GM19468 (cell line): ENCODE data around the gene MAML2.

Source experiments
- ATAC-seq: cut with Tn5 transposase; IDR thresholded peaks from one replicate; pipeline ENCODE4 v1.9.1; 2021; ENCODE audit warnings: mild to moderate bottlenecking, moderate library complexity, moderate number of reproducible peaks; ENCODE audit not compliant: unreplicated experiment; ENCODE audit errors: extremely low read depth

MAML2 gene

DNA sequence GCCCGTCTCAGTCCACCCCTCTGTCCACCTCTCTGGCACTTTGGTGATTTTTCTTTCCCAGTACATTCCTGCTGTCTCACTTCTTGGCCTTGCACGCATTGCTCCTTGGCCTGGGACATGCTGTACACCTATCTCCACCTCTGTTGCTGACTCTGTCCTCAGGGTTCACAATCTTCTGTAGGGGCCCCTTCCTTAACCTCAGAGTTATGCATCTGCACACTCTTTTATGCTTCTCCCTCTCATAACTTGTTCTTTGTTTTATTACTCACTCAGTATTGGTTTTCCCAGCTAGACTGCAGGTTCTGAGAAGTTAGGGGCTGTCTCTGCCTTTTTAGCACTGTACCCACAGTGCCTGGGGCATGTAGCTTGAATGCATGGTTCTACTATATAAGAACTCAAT is 279.9 kb downstream of the MAML2 start:
- no peak for ATAC-seq

DNA sequence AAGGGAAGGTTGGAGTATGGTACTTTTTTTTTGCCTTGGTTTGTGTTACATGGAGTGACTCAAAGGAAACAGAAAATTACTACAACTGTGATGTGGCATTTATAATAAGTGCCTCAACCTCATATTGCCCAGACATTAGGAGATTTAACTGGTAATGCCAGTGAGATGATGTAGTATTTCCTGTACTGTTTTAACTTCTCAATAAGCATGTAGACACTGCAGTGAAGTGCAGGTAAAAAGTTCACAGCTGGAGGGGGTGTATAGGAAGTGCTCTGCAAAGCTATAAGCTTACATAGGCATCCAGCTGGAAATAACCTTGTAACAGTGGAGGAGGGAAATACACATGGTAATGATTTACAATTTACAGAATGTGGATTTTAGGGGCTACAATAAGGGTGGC is 280.9 kb downstream of the MAML2 start:
- ATAC-seq: no peak

DNA sequence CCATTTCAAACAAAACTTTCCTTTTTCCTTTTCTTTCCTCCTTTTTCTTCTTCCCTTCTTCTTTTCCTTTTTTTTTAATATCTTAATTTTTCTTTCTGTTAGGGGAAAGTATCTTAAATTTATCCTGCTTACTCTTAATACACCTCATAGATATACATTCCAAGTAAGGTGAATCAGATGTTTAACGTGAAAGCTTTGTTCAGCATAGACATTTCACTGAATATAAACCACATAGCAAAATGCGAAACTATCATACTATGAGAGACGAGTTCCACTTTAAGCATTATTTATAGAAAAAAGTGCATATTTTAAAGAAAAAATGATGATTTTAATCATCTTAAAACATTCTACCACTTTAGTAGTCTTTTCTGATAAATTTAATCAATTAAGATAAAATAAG is 281.3 kb downstream of the MAML2 start:
- no peak for ATAC-seq

DNA sequence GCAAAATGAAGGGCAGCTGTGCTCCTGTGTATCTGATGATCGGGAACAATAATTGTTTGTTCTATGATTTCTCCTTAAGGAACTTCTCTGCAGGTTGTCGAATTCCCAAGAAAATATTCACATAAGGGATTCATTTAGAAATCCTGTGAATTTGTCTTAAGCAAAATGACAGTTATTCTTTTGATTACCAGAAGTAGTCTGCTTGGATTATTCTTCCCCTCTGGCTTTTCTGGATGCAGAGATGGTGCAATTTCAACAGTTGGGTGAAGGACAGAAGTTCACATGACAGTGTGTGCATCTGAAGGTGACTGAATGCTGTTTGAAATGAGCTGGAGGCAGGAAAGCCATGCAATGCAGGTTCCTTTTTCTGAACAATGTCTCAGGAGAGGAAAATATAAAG is 281.9 kb downstream of the MAML2 start:
- ATAC-seq: no peak

DNA sequence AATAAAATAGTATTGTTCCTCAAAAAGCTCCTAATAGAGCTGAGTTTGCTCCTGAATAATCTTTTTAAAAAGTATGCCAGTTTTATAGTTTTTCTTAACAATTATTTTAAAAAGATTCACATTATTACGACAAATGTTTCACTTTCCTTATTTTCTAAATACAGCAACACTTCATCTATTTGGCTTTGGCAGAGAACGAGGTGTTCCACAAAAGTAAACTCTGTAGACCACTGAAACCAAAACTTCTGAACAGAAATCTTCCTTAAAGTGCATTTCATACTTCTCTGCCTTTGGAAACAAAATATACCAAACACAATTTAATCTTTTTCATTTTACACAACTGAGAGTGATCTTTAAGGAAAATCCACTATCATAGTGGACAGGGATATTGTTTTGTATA is 285.5 kb downstream of the MAML2 start:
- no peak for ATAC-seq

DNA sequence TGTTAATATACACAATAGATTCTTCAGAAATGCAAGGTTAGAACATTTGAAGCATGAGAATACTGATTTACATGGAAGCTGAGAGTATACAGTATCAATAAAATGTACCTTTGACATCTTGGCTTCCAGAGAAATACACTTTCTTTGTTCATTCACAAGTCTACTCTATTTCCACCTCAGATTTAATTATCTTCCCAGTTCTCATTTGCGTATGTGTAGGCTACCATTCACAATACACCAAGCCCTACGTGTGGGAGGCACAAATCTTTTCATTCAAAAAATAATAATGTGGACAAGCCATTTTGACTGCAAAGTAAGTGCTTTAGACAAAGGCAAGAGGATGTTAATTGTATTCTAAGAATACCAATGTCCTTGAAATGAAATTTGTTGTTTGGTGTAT is 286.4 kb downstream of the MAML2 start:
- ATAC-seq: no peak

DNA sequence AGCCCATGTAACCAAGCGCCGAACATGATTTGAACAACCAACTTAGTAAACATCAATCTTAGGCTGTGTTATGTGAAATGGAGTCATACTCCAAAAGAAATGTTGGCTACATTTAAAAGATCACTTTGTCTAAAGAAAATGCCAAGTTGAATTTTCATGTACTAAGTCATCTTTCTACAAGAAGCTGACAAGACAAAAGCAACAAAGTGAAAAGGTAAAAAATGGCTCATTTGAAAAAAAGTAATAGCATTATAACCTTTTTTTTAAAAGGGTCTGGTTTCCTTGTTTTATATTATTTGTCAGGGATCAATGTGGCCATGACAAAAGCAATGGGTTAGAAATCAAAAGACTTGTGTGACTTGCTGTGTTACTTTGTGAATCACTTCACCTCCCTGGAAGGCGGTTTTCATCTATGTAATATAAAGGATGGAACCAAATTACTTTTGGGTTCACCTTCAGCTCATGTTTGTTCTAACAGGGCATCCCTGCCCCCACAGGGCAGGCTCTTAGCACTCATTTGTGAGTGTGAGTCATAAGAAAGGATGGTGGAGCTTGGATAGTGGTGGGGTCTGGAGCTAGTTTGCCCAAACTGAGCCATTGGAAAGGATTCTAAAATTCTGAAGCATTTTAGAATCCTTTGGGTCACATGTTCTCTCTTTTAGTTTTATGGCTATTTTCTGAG is 287.1 kb downstream of the MAML2 start:
- no peak for ATAC-seq

DNA sequence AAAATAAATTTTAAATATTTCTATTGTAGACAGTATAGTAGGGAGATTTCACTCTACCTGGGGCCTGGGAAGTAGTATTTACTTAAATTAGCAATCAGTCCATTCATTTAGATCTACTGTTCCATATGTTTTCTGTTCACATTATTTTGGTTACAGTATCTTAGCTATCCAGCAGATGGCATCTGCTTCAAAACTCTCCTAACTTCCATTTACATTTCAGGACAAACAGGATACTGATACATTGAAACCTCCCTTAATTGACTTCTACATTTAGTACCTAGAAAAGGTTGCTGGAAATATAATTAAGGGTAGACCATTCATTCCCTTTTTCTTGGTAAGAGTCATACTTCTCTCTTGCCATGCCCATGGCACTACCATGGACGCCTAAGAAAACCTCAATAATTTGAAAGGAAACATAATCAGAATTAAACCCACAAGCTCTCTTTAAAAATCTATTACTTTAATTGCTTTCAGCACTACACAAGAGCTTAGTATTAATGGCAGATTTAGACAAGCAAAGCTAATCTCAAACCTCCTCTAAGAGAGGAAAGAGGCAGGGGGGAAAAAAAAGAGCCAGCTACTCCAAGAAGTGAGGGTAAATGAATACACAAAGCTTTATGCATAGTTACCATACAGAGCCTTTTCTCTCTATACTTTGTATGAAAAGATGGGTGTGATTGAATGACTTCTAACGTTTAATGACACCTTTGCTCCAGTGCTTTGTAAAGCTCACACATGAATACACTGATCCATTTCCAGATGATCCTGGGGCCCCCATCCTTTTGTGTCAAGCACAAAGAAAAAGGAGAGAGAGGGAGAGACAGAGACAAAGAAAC is 287.9 kb downstream of the MAML2 start:
- ATAC-seq: no peak

DNA sequence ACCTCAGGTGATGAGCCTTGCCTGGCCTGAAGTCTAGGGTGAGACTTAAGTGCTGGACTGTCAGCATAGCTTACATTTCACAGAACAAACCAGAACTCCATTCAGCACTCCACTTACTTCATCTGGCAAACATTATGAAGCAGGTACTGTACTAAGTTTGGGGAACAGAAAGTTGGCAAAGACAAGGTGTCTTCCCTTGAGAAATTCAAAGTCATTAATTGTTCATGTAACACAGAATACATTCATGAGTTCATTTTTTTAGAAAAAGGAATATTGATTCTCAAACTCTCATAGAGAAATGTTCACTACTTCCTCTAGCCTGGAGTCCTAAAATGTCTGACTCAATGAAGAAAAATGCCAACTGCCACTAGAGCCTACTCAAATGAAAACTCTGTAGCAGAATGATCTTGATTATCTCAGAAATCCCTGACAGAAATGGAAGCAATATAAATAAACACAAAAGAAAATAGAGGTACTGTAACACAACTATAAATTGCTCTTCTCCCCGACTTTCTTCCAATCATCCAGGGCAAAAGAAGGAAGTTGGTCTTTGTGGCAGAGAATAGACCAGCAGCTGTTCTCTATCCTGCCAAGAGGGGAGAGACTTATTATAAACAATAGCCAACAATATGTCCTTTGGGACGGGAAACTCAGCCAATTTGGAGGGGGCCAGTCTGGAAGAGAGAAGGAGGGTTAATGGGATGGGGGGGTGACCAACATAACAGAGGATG is 289.9 kb downstream of the MAML2 start:
- no peak for ATAC-seq

DNA sequence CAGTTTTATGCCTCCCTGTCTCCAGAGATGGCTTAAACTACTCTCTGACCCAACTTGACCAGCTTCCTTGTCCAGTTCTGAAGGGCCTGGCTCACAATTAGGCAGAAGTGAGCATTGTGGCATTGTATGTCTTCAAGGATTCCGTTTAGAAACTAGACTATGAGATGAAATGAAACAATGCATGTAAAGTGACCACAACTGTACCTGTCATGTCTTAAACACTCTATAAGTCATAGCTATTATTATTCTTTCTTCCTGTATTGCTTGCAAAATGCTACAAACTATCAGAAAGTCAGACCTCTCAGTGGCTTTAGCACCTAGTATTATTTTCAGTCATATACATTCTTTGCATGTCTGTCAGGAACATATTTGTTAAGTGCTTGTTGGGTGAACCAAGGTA is 291.2 kb downstream of the MAML2 start:
- peak; percentile 91 for ATAC-seq

DNA sequence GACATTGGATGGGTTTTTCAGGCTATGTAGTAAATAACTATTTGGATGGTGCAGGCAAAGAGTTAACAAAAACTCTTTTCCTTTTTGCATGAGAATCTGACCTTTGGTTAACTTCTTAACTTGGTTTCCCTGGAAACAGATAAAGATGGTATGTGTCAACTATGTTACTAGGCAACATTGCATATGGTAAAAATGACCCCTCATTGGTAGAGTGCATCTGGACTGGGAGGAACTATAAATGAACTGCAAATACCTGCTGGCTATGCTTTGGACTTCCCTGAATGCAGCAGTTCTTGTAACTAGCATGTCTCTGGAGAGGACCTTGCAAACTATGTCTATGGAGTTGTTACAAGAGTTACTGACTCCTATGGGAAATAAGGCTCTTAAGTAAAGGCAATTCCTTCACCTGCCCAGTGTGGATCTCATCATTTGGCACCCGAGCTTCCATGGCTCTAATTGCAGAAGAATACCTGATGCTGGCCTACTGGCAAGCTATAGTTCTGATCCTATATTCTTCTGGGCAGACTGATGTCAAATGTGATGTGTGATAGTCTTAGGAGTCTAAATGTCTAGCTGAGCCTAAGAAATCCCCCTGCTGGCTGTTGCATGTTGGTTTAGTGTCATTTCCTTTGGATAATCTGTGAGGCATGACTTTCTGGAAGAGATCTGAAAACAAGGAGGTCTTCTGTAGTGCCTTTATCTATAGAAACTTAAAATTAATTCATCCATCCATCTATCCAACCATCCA is 292.4 kb downstream of the MAML2 start:
- ATAC-seq: no peak

DNA sequence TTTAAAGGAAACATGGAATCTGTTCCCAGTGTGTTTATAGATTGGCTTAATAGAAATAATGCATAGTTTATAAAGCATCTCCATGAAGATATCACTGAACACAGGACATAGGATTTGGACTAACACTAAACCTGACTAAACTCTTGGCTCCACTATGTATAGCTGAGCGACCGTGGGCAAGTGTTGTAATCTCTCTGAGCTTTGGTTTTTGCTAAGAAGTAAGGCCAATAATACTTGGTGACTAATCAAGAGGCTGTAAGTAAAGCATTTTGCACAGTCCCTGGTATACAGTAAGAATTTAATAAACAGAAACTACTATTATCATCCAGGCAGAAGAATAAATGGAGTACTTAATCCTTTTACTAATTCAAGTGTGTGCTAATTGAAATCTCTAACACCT is 293.6 kb downstream of the MAML2 start:
- no peak for ATAC-seq

DNA sequence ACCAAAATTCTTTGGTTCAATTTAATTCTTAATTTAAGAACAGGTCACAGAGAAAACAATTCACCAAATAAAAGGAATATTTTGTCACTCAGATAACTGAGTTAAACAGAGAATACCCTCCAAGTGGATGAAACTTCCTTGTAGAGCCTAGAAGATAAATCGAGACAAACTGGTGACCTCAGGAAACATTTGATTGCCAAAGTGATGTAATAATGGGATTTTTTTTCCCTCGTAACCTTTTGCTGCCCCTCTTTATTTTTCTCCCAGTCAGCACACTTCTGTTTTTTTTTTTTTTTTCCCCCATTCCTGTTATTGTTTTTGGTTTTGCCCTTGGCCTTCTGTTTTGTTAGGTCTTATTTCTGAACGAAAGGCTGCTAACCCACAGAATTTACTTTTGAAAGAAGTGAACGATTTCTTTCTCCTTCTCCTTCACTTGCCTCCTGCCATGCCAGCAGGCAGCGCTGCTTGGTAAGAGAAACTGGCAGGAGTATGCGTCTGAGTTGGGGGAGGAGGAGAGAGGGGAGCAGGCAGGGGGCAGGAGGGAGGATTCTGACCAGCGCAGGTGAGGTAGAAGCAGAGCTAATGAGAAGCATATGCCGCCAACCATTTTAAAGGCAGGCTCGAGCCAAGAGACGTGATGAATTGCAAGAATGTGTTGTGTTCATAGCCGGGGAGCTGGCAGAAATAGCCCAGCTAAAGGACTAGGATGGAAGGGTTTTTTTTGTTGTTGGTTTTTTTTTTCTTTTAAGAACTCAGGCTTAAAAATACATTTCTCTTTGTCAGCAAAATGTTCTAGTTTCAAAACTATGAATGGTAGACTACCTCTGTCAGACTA is 297.2 kb downstream of the MAML2 start:
- no peak for ATAC-seq

DNA sequence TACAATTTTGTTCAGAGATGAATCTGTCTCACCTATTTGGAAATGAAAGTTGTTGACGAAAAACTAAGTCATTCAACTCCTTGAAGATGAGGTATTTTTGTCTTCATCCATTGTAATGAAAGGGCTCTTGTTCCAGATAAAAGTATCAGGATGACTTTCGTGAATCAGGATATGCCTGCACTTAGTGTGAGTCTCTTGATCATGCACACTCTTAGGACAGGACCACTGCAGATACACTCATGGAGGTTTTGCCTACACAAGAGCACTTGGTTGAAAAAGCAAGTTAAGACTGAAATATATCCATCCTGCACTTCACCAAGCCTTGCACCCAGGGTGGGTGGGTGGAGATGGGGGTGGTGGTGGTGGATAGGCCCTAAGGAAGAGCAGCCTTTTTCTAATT is 298.2 kb downstream of the MAML2 start:
- no peak for ATAC-seq

DNA sequence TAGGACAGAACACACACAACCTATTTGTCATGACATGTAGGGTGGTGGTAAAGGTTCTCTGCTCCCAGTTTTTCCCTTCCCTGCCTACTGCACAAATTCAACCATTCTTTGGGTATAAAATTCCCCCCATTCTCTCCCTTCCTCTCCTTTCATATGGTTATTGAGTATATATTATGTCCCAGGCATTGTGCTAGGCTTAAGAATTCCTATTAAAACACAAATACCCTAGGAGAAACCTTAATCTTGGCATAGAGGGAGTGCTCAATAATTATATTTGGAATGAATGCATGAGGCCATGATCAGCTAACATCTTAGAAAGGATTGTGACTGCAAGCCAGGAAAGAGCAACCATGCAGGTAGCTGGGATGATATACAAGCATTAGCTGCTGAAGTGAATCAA is 298.7 kb downstream of the MAML2 start:
- ATAC-seq: no peak

DNA sequence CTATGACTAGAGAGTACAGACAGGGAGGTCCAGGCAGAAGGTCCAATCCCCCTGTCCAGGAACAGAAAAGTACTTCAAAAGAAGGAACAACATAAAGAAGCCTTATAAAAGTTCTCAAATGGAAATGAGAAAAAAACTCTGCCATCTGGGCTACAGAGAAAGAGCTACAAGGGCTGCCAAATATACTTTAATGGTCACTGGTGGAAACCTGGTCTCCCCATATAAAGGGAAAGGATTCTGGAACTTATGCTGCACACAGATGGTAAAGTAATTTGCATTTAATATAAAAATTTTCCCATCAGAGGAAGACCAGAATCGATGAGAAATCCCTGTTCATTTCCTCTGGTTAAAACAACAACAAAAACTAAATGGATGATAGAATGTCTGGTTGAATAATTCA is 299.7 kb downstream of the MAML2 start:
- ATAC-seq: no peak

DNA sequence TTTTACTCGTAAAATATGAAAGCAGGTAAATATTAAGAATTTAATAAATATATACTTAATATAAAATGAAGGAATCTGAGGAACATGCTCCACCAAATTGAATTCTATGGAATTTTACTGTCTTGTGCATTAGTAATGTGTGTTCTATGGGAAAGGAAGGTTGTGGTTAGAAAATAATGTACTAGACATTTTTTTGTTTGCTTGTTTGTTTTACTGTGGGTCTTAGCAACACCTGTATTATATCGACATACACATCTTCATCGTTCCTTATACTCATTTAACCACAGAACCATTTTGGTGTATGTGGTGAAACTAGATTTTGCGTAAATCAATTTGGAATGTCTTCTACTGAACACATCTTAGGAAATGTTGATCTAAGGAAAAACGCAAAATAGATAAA is 304.9 kb downstream of the MAML2 start:
- no peak for ATAC-seq

DNA sequence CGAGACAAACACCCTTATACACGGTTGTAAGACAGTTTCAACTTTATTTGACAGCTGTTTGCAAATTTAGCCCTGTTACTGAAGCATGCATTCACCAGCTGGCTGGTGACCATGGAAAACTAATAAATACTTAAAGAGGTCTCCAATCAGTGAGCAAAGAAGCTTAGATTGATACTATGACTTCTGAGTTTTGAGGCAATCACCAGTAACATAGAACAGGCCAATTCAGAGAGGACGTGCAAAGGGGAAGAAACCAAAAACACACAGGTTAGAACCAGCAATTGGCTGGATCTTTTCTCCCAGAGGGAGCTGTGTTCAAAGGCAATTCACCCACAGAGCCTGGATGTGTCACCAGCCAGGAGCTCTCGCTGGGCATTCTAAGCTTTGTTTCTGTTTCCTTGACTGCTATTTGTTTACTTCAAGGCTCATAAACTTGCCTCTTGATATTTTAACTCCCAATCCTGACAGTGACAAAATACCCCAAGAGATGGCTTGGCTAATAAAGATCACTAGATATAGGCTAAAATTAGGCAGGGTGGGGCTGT is 305.5 kb downstream of the MAML2 start:
- ATAC-seq: no peak

DNA sequence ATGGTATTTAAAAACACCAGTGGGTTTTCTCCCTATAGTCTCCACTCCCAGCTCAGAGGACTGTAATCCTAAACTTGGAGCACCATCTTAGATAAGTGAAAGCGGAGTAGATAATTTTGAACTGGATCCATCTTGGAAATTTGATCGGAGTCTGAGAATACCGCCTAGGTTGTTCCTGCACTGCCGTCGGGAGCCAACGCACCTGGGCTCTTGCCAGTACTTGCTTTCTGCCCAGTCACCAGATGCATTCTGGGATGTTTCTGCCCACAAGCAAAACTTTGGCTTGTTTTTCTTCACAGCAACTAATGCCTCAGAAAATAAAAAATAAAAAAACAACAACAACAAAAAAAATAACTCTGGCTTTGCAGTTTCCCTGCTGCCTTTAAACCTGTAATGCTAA is 306.1 kb downstream of the MAML2 start:
- ATAC-seq: no peak

DNA sequence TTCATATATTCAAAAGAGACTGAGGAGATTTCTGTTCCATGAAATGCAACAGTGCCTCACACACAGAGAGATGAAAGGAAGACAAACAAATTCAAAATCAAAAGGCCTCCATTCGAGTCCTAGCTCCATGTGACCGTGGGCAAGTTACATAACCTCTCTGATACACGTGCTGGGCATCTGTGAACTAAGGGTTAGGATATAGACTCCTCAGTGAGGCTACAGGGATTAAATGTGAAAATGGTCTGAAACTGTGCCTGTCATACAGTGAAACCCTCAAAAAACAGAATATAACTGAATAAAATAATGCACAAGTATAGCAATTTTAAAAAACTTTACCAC is 307.3 kb downstream of the MAML2 start:
- no peak for ATAC-seq
